Mesendoderm (in vitro differentiated cells): ENCODE measurements around the gene ATP4B.
A peak's percentile ranks its signal among the peaks of the same experiment; 100 is the strongest.
"Not testable (repeated sequence)": the region's sequence is repeated elsewhere in the genome, so short reads cannot be mapped to it uniquely, and the experiment has no call there.

Experiments used
- DNase-seq: peaks from one replicate; pipeline ENCODE4 v3.0.0; 2013
- H2AK5ac ChIP-seq: 2 replicates; pipeline ENCODE4 v1.6.1; 2013; ENCODE audit warnings: low read length, inconsistent platforms
- H2BK120ac ChIP-seq: 2 replicates; pipeline ENCODE4 v1.6.1; 2013; ENCODE audit warnings: low read depth, mild to moderate bottlenecking, low read length, moderate library complexity, mixed read lengths
- H2BK15ac ChIP-seq: replicated peaks from 2 replicates; pipeline ENCODE4 v1.6.1; 2013; ENCODE audit warnings: low read depth, mild to moderate bottlenecking, moderate library complexity
- H2BK5ac ChIP-seq: 2 replicates; pipeline ENCODE4 v1.6.1; 2013; ENCODE audit warnings: low read length, inconsistent platforms
- H3K18ac ChIP-seq: 2 replicates; pipeline ENCODE4 v1.6.1; 2013; ENCODE audit warnings: mild to moderate bottlenecking, low read length, mixed read lengths
- H3K23ac ChIP-seq: one replicate; pipeline ENCODE4 v1.6.1; 2013; ENCODE audit warnings: low read length
- H3K27ac ChIP-seq: 2 replicates; pipeline ENCODE4 v1.5.1; 2013; ENCODE audit warnings: low read depth, mild to moderate bottlenecking, inconsistent platforms, low read length, moderate library complexity
- H3K27me3 ChIP-seq: 2 replicates; pipeline ENCODE4 v1.6.1; 2013; ENCODE audit warnings: low read length, control low read depth, mild to moderate bottlenecking, inconsistent platforms; ENCODE audit not compliant: insufficient read depth, poor library complexity
- H3K36me3 ChIP-seq: 2 replicates; pipeline ENCODE4 v1.6.1; 2013; ENCODE audit warnings: low read length, inconsistent platforms; ENCODE audit not compliant: control insufficient read depth, insufficient read depth
- H3K4ac ChIP-seq: one replicate; pipeline ENCODE4 v1.6.1; 2013; ENCODE audit warnings: low read depth, mild to moderate bottlenecking, low read length, moderate library complexity
- H3K4me1 ChIP-seq: 2 replicates; pipeline ENCODE4 v1.6.1; 2013; ENCODE audit warnings: low read depth, low read length, inconsistent platforms; ENCODE audit not compliant: control insufficient read depth
- H3K4me2 ChIP-seq: 2 replicates; pipeline ENCODE4 v1.6.1; 2013; ENCODE audit warnings: low read length
- H3K4me3 ChIP-seq: 2 replicates; pipeline ENCODE4 v1.5.1; 2013; ENCODE audit warnings: mild to moderate bottlenecking, low read length
- H3K56ac ChIP-seq: one replicate; pipeline ENCODE4 v1.6.1; 2013; ENCODE audit warnings: low read length
- H3K79me1 ChIP-seq: 2 replicates; pipeline ENCODE4 v1.6.1; 2013; ENCODE audit warnings: low read length, inconsistent platforms
- H3K79me2 ChIP-seq: 2 replicates; pipeline ENCODE4 v1.6.1; 2013; ENCODE audit warnings: mild to moderate bottlenecking, low read length; ENCODE audit not compliant: control insufficient read depth, insufficient read depth
- H3K9ac ChIP-seq: 2 replicates; pipeline ENCODE4 v1.6.1; 2013; ENCODE audit warnings: low read length, inconsistent platforms
- H4K5ac ChIP-seq: one replicate; pipeline ENCODE4 v1.6.1; 2013; ENCODE audit warnings: low read length
- H4K8ac ChIP-seq: one replicate; pipeline ENCODE4 v1.6.1; 2013; ENCODE audit warnings: low read depth, mild to moderate bottlenecking, control low read depth, low read length, moderate library complexity
- WGBS: extraction: QIAGEN DNeasy Blood & Tissue Kit; methylation state at CpG from one replicate; pipeline ENCODE4 v1.1.7; 2013; ENCODE audit warnings: low lambda C conversion rate, missing lambda C conversion rate; ENCODE audit not compliant: insufficient coverage; ENCODE audit errors: extremely low coverage; 5-methylcytosine and 5-hydroxymethylcytosine counted together

The ATP4B gene

DNA sequence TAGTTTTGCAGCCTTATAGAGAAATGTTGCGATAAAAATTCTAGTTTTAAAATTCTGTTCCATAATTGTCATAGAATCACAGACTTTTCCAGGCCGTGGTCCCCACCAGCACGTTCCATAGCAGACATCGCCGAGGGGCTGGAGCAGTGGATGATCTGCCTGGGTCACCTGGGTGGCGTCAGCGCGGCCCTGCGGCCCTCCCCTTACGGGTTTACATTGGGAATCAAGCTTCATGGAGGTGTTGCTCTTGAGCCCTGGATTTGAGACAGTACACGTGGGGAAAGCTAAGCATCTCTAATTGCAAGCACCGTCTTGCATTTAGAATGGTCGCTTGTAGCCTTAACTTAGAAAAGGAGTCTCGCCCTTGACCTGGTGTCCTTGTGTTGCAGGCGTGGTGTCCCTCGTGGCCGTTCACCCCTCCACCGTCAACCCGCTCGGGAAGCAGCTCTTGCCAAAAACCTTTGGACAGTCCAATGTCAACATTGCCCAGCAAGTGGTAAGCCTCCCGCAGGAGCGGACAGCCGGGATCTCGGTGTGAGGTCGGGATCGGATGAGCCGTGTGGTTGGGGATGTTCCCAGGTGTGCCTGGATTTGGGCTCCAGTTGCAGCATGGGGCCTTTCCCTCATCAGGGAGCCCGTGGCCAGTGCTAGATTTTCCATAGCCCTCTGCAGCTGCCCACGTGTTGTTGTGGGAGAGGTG, 35.1 kb downstream of the ATP4B start:
- Histone ChIP-seq H4K8ac (no peak overlapping the region), H3K18ac (no peak overlapping the region), H3K9ac (no peak overlapping the region), H3K4ac (no peak overlapping the region), H2BK5ac (no peak overlapping the region), H2AK5ac (no peak overlapping the region), H3K27ac (no peak overlapping the region), H2BK120ac (no peak overlapping the region), H3K79me2 (peaks cover 27% of the 10 kb centered on the region), H3K4me1 (no peaks in the 10 kb centered on the region), H3K4me2 (no peak overlapping the region), H3K4me3 (no peak overlapping the region), H4K5ac (no peak overlapping the region), H3K27me3 (no peaks in the 10 kb centered on the region), H3K23ac (no peak overlapping the region), H3K36me3 (peaks cover 5% of the 10 kb centered on the region), H3K56ac (no peak overlapping the region), H2BK15ac (no peak overlapping the region), H3K79me1 (peaks cover 12% of the 10 kb centered on the region)
- no CpG with 5 or more reads among the region's 29 CpGs for WGBS
- no peak for DNase-seq

DNA sequence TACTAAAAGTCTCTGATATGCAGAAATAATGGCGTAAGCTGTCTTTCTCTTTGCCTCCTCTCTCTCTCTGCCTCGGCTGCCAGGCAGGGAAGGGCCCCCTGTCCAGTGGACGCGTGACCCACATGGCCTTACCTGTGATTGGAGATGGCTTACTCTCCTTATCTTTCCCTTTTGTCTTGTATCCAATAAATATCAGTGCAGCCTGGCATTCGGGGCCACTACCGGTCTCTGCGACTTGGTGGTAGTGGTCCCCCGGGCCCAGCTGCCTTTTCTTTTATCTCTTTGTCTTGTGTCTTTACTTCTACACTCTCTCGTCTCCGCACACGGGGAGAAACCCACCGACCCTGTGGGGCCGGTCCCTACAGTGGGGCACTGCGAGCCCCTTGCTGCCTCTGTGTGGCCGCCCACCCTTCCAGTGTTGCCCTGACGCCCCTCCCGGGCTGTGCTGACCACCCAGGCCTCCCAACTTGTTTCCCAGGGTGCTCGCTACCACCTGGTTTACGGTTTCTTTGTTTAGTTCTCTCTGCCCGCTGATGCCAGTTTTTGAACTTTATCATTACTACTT, 35.9 kb downstream of the ATP4B start:
- not testable (repeated sequence) for H4K8ac ChIP-seq, H2BK120ac ChIP-seq, H3K56ac ChIP-seq, H3K18ac ChIP-seq, H3K4me3 ChIP-seq, DNase-seq, H3K27ac ChIP-seq, H3K23ac ChIP-seq, H3K79me1 ChIP-seq, H3K4me1 ChIP-seq, H4K5ac ChIP-seq, H3K27me3 ChIP-seq, H3K36me3 ChIP-seq, H3K4me2 ChIP-seq, H3K9ac ChIP-seq, H2BK15ac ChIP-seq, H2BK5ac ChIP-seq, H2AK5ac ChIP-seq, H3K4ac ChIP-seq
- WGBS = no CpG with 5 or more reads among the region's 20 CpGs
- H3K79me2 ChIP-seq = peaks cover 23% of the 10 kb centered on the region

DNA sequence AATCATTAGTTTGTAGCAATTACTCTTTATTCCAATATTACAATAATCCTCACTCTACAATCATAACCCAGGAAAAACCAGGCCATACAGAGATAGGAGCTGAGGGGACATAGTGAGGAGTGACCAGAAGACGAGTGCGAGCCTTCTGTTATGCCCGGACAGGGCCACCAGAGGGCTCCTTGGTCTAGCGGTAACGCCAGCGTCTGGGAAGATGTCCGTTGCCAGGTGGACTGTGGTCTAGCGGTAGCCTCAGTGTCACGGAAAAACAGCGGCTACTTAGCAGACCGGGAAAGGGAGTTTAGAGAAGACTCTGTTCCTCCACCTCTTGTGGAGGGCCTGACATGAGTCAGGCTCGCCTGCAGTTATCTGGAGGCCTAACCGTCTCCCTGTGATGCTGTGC, 36.5 kb downstream of the ATP4B start:
- H4K5ac ChIP-seq, H4K8ac ChIP-seq, H3K27me3 ChIP-seq, H3K4me3 ChIP-seq, H3K56ac ChIP-seq, H3K4ac ChIP-seq, H2BK120ac ChIP-seq, H3K4me2 ChIP-seq, H2BK15ac ChIP-seq, H3K79me1 ChIP-seq, H3K27ac ChIP-seq, H3K36me3 ChIP-seq, H3K4me1 ChIP-seq, H3K23ac ChIP-seq, H3K9ac ChIP-seq, H2AK5ac ChIP-seq, H2BK5ac ChIP-seq, H3K18ac ChIP-seq: not testable (repeated sequence)
- no CpG with 5 or more reads among the region's 13 CpGs for WGBS
- peaks cover 23% of the 10 kb centered on the region for H3K79me2 ChIP-seq
- peak; percentile 48 for DNase-seq

- no CpG with 5 or more reads among the region's 15 CpGs for WGBS
- Histone ChIP-seq H3K9ac (no peak overlapping the region), H2BK120ac (no peak overlapping the region), H3K4ac (no peak overlapping the region), H3K56ac (no peak overlapping the region), H2BK5ac (no peak overlapping the region), H3K79me1 (peaks cover 7% of the 10 kb centered on the region), H3K36me3 (peaks cover 1% of the 10 kb centered on the region), H2AK5ac (no peak overlapping the region), H3K27ac (no peak overlapping the region), H3K27me3 (no peaks in the 10 kb centered on the region), H3K23ac (no peak overlapping the region), H3K18ac (no peak overlapping the region), H3K4me3 (no peak overlapping the region), H2BK15ac (no peak overlapping the region), H4K8ac (no peak overlapping the region), H3K79me2 (peaks cover 25% of the 10 kb centered on the region), H3K4me2 (no peak overlapping the region), H4K5ac (no peak overlapping the region), H3K4me1 (peaks cover 3% of the 10 kb centered on the region)
- DNase-seq = no peak
These were observed 37.0 kb downstream of the ATP4B start for GRCh38 chr13:113621046-113621445.

GRCh38 chr13:113620036-113620796, 37.8 kb downstream of the ATP4B start:
- no peak overlapping the region for H3K4me3 ChIP-seq
- no peaks in the 10 kb centered on the region for H3K27me3 ChIP-seq
- DNase-seq = no peak
- no peak overlapping the region for H2AK5ac ChIP-seq
- no peak overlapping the region for H3K18ac ChIP-seq
- no peak overlapping the region for H2BK5ac ChIP-seq
- no peak overlapping the region for H2BK120ac ChIP-seq
- peaks cover 1% of the 10 kb centered on the region for H3K36me3 ChIP-seq
- peaks cover 28% of the 10 kb centered on the region for H3K79me2 ChIP-seq
- H3K4me1 ChIP-seq = peaks cover 3% of the 10 kb centered on the region
- no peak overlapping the region for H3K27ac ChIP-seq
- no peak overlapping the region for H3K23ac ChIP-seq
- H4K5ac ChIP-seq = no peak overlapping the region
- H3K79me1 ChIP-seq = peaks cover 8% of the 10 kb centered on the region
- WGBS = no CpG with 5 or more reads among the region's 15 CpGs
- no peak overlapping the region for H3K9ac ChIP-seq
- no peak overlapping the region for H3K56ac ChIP-seq
- no peak overlapping the region for H3K4ac ChIP-seq
- H4K8ac ChIP-seq = no peak overlapping the region
- no peak overlapping the region for H3K4me2 ChIP-seq
- no peak overlapping the region for H2BK15ac ChIP-seq
